Activated T-helper 2 cell treated with anti-CD3 and anti-CD28 coated beads, Interferon-gamma antibody, Interleukin-2, Interleukin-4, amounts not matched to agents 10 μg/mL and 5 μg/mL and 100 μg/mL, durations not matched to agents 14 hours and 24 hours and 36 hours (primary cell): ENCODE data around the gene PGPEP1. TPM values are rescaled to one million over a fixed set of nuclear protein-coding genes. Genes with fewer than 3 reads are reported as not detected.
"Not testable (repeated sequence)": the region's sequence is repeated elsewhere in the genome, so short reads cannot be mapped to it uniquely, and the experiment has no call there.

Experiments used
- DNase-seq: peaks from one replicate; pipeline ENCODE4 v3.0.0; 2021; ENCODE audit warnings: low spot score
- H3K27ac Mint-ChIP-seq: one replicate; pipeline ENCODE4 v1.8.0; 2021; ENCODE audit warnings: mixed read lengths
- H3K27me3 Mint-ChIP-seq: one replicate; pipeline ENCODE4 v1.8.0; 2021; ENCODE audit warnings: low read depth, mixed read lengths
- H3K36me3 Mint-ChIP-seq: one replicate; pipeline ENCODE4 v1.8.0; 2021; ENCODE audit warnings: low read depth, mixed read lengths
- H3K4me1 Mint-ChIP-seq: one replicate; pipeline ENCODE4 v1.8.0; 2021; ENCODE audit warnings: low read depth, mixed read lengths
- H3K4me3 Mint-ChIP-seq: one replicate; pipeline ENCODE4 v1.8.0; 2021; ENCODE audit warnings: low read depth, mild to moderate bottlenecking, moderate library complexity, mixed read lengths
- H3K9me3 Mint-ChIP-seq: one replicate; pipeline ENCODE4 v1.8.0; 2021; ENCODE audit warnings: mixed read lengths
- intact Hi-C: fragments of 100-400 bp; cut with micrococcal nuclease; formaldehyde crosslinking; loops from one replicate; pipeline ENCODE4 v1.15.1; 2023
- total RNA-seq: library from RNA; stranded (reverse); gene quantifications from 2 replicates; pipeline ENCODE4 v1.2.3, GENCODE V29; 2022

The PGPEP1 gene
- total RNA-seq, 1 donor from 2014 or later, result 29.4 TPM

- intact Hi-C loops, result no loop called here
- Mint-ChIP-seq H3K9me3 (no peaks in the 10 kb centered on the region), H3K4me3 (no peak overlapping the region), H3K27ac (no peak overlapping the region), H3K36me3 (peaks cover 56% of the 10 kb centered on the region), H3K27me3 (no peaks in the 10 kb centered on the region), H3K4me1 (peaks cover 18% of the 10 kb centered on the region)
- no peak for DNase-seq
Measured at GRCh38 chr19:18310966-18311365, 29.4 kb upstream of the PGPEP1 start.

DNA sequence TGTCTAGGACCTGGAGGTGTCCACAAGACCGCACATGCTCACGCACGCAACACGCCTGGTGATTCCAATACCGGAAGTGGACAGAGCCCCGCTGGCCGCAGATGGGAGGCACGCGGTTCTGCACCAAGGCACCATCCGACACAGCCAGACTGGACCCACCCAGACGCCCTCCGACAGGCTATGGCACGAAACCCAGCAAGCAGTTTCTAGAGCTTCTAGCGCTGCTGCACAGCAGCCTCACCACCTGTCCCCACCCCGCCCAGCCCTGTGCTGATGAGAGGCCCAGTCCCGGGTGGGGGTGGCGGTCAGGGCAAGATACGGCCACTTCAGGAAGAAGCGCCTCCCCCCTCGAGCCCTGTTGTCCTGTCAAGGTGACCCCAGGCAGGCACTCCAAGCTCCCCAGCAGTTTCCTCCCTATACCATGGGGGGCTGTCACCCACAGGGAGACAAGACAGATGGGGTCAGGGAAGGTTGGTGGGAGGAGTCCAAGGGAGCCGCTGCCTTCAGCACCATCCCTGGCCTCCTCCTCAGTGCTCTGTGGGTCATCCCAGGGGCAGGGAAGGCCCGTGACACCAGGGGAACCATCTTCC is 28.8 kb upstream of the PGPEP1 start:
- intact Hi-C loops, result no loop called here
- H3K27ac Mint-ChIP-seq, result no peak overlapping the region
- H3K27me3 Mint-ChIP-seq, result no peaks in the 10 kb centered on the region
- H3K36me3 Mint-ChIP-seq, result peaks cover 52% of the 10 kb centered on the region
- peaks cover 18% of the 10 kb centered on the region for H3K4me1 Mint-ChIP-seq
- H3K4me3 Mint-ChIP-seq, result no peak overlapping the region
- no peak for DNase-seq
- no peaks in the 10 kb centered on the region for H3K9me3 Mint-ChIP-seq

DNA sequence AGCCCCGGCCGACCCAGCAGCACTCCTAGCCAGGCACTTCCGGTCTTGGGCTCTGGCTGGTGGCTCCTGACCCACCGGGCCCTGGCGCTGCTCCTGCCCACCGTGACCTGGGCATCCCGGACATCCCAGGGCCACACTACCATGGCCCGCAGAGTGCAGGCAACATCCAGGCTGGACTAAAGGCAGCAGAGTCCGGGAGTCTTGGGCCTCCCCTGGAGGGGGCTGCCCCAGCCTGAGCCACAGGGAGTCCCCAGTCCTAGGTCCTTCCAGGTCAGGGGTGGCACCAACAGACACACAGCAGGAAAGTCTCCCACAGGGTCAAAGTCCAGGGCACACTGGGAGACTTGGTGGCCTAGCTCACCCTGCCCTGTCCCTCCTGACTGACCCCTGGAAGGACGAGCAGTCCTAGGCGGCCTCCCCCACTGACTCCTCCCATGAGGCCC is 28.3 kb upstream of the PGPEP1 start:
- Mint-ChIP-seq H3K9me3 (no peaks in the 10 kb centered on the region), H3K36me3 (peaks cover 47% of the 10 kb centered on the region), H3K4me1 (peaks cover 14% of the 10 kb centered on the region), H3K27ac (no peak overlapping the region), H3K27me3 (no peaks in the 10 kb centered on the region), H3K4me3 (no peak overlapping the region)
- DNase-seq, result no peak
- intact Hi-C loops, result no loop called here

- no peak overlapping the region for H3K4me3 Mint-ChIP-seq
- intact Hi-C loops, result no loop called here
- H3K4me1 Mint-ChIP-seq, result peaks cover 18% of the 10 kb centered on the region
- no peaks in the 10 kb centered on the region for H3K9me3 Mint-ChIP-seq
- DNase-seq, result no peak
- H3K36me3 Mint-ChIP-seq, result peaks cover 46% of the 10 kb centered on the region
- H3K27ac Mint-ChIP-seq, result no peak overlapping the region
- H3K27me3 Mint-ChIP-seq, result no peaks in the 10 kb centered on the region
Measured at GRCh38 chr19:18313398-18313797, 27.0 kb upstream of the PGPEP1 start.

- Mint-ChIP-seq H3K27me3 (no peaks in the 10 kb centered on the region), H3K9me3 (no peaks in the 10 kb centered on the region), H3K4me3 (peak overlapping the region; percentile 70), H3K36me3 (peaks cover 73% of the 10 kb centered on the region), H3K4me1 (peaks cover 46% of the 10 kb centered on the region), H3K27ac (peak overlapping the region; percentile 96)
- intact Hi-C loops, result no loop called here
- peak; percentile 44 for DNase-seq
Measured at GRCh38 chr19:18317961-18318800, 22.2 kb upstream of the PGPEP1 start.

- DNase-seq, result no peak
- intact Hi-C loops, result loop anchor here (5.0 kb wide), 1 partner anchor 127 kb away; the partner anchor contains the start of gene MPV17L2
- peaks cover 56% of the 10 kb centered on the region for H3K4me1 Mint-ChIP-seq
- H3K27ac Mint-ChIP-seq, result peak overlapping the region; percentile 80
- H3K36me3 Mint-ChIP-seq, result peaks cover 62% of the 10 kb centered on the region
- H3K4me3 Mint-ChIP-seq, result peak overlapping the region; percentile 53
- no peaks in the 10 kb centered on the region for H3K27me3 Mint-ChIP-seq
- H3K9me3 Mint-ChIP-seq, result no peaks in the 10 kb centered on the region
Measured at GRCh38 chr19:18319591-18320135, 20.7 kb upstream of the PGPEP1 start.

DNA sequence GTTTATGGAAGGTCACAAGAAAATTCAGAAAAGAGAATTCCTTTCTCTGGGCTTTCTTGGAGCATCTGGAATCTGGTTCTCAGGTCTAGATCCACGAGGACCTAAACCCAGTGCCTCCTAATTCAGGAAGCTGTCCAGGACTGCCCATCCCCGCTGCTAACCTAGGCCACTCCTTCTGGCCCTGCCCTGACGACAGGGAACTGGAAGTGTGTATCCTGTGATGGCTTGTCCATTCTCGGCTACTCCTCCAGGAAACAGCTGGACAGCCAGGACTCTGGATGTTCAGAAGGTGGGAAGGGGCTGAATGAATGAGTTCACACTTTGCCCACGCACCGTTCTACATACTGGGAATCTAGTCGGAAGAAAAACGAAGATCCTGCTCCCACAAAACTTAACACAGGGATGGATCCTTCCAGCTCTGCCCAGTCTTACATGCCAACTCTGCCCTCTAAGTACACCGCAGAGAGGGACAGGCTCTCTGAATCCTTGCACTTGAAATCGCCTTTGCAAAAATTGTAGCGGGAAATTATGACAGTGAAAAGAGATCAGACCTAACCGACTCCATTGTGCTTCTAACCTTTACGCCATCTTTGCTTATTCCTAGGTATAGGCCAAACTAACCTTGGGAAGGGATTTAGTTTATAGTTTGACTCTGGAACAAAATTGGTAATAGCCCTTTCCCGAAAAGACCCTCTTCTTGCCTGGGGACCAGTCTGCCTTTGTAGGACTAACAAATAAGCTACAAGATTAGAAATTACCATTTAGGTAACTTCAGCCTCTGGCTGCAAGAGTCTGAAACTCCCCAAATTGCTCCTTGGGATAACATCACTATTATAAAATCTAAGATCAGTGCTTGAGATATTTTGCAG is 19.3 kb upstream of the PGPEP1 start:
- intact Hi-C loops, result loop anchor here (5.0 kb wide), 1 partner anchor 129 kb away; the partner anchor contains the start of gene MPV17L2
- peaks cover 53% of the 10 kb centered on the region for H3K4me1 Mint-ChIP-seq

DNA sequence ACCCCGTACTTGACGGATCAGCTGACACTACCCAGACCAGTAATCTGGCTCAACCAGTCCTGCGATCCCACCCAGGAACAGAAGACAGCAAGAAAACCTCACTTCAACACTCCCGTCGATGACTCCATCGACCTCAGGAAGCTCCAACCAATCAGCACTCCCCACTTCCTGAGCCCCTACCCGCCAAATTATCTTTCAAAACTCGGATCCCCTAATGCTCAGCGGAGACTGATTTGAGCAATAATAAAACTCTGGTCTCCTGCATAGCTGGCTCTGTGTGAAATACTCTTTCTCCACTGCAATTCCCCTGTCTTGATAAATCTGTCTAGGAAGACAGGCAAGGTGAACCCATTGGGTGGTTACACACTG is 18.7 kb upstream of the PGPEP1 start:
- Mint-ChIP-seq H3K9me3 (no peaks in the 10 kb centered on the region), H3K4me3 (peak overlapping the region; percentile 94), H3K4me1 (peaks cover 52% of the 10 kb centered on the region), H3K27me3 (no peaks in the 10 kb centered on the region), H3K36me3 (peaks cover 50% of the 10 kb centered on the region), H3K27ac (peak overlapping the region; percentile 97)
- intact Hi-C loops, result loop anchor here (5.0 kb wide), 1 partner anchor 129 kb away; the partner anchor contains the start of gene MPV17L2
- no peak for DNase-seq

More for the DNA sequence above, 19.3 kb upstream of the PGPEP1 start:
- Mint-ChIP-seq H3K9me3 (no peaks in the 10 kb centered on the region), H3K27ac (peak overlapping the region; percentile 97), H3K4me3 (peak overlapping the region; percentile 94), H3K36me3 (peaks cover 52% of the 10 kb centered on the region), H3K27me3 (no peaks in the 10 kb centered on the region)
- no peak for DNase-seq

DNA sequence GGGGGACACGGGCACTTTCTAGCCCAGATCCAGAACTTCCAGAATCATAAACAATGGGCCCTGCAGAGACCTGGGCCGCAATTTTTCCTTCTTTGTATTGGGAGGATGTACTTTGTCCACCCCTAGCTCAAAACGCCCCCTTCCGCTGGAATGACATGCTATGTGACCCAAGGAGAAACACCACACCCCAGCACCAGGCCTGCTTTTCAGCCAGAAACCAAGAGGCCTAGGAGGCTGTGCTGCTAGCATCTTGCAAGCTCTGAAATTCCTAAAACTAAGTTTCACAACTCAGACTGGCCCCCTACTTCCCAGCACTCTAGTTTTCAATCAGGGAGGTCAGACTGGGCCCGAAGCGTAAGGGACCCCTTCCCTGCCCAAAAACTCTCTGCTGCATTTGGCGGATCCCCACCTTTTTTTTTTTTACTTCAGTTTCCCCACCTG is 18.1 kb upstream of the PGPEP1 start:
- no peaks in the 10 kb centered on the region for H3K27me3 Mint-ChIP-seq
- peaks cover 50% of the 10 kb centered on the region for H3K36me3 Mint-ChIP-seq
- H3K27ac Mint-ChIP-seq, result peak overlapping the region; percentile 97
- H3K4me1 Mint-ChIP-seq, result peaks cover 52% of the 10 kb centered on the region
- intact Hi-C loops, result loop anchor here (5.0 kb wide), 1 partner anchor 130 kb away; the partner anchor contains the start of gene MPV17L2
- no peaks in the 10 kb centered on the region for H3K9me3 Mint-ChIP-seq
- H3K4me3 Mint-ChIP-seq, result peak overlapping the region; percentile 94
- peak; percentile 52 for DNase-seq

- peaks cover 47% of the 10 kb centered on the region for H3K4me1 Mint-ChIP-seq
- H3K27ac Mint-ChIP-seq, result peak within 1 kb of the TSS; percentile 97
- no peaks in the 10 kb centered on the region for H3K9me3 Mint-ChIP-seq
- peak within 1 kb of the TSS; percentile 94 for H3K4me3 Mint-ChIP-seq
- DNase-seq, result peak; percentile 99
- no peaks in the 10 kb centered on the region for H3K27me3 Mint-ChIP-seq
- intact Hi-C loops, result loop anchor here (1.0 to 5.0 kb wide), 4 partner anchors 19 to 131 kb away; partner anchors contain the start of gene MPV17L2
- H3K36me3 Mint-ChIP-seq, result peaks cover 46% of the 10 kb centered on the region
Measured at GRCh38 chr19:18322759-18323460, 17.5 kb upstream of the PGPEP1 start, which contains the start of gene LSM4. LSM4 (minus strand) TSS chr19:18323076; CDS start chr19:18323020, 56 bp downstream.

DNA sequence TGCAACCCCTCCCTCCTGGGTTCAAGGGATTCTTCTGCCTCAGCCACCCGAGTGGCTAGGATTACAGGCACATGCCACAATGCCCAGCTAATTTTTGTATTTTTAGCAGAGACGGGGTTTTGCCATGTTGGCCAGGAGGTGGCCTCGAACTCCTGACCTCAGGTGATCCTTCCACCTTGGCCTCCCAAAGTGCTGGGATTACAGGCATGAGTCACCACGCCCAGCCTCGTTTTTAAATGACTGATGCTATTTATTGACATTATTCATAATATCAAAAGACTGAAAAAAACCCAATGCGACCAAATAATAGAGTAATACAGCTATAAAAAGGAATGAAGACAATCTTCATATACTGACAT is 16.0 kb upstream of the PGPEP1 start:
- intact Hi-C loops, result loop anchor here (5.0 kb wide), 1 partner anchor 132 kb away; the partner anchor contains the start of gene MPV17L2
- H3K4me3 Mint-ChIP-seq, H3K27me3 Mint-ChIP-seq, DNase-seq, H3K9me3 Mint-ChIP-seq: not testable (repeated sequence)
- Mint-ChIP-seq H3K36me3 (peaks cover 34% of the 10 kb centered on the region), H3K4me1 (peaks cover 46% of the 10 kb centered on the region), H3K27ac (peak overlapping the region; percentile 97)
